ENCODE measurements around the gene CATSPERD. TPM values are rescaled to one million over a fixed set of nuclear protein-coding genes. Genes with fewer than 3 reads are reported as not detected.

CATSPERD gene
- total RNA-seq, 1 experiment from 2014 or later: 0.50 TPM

GRCh38 chr19:5825178-5825577, 104.7 kb downstream of the CATSPERD start:
- no peak for ATAC-seq
- TF ChIP-seq PRRX2 (CRISPR knock-in tag; IDR thresholded peaks at IDR 0.05): no peak
- no peak for TF ChIP-seq ZNF263 (CRISPR knock-in tag; IDR thresholded peaks at IDR 0.05; ENCODE audit: low read depth)
- no peak for TF ChIP-seq TEAD1 (CRISPR knock-in tag; IDR thresholded peaks at IDR 0.05)
- no peak for TF ChIP-seq HMGA2 (CRISPR knock-in tag; IDR thresholded peaks at IDR 0.05)
- TF ChIP-seq CREB1 (CRISPR knock-in tag; IDR thresholded peaks at IDR 0.05): no peak
- TF ChIP-seq FOXJ3 (CRISPR knock-in tag; IDR thresholded peaks at IDR 0.05; ENCODE audit: borderline replicate concordance): no peak
- no peak for TF ChIP-seq ZNF138 (CRISPR knock-in tag; conservative IDR thresholded peaks at IDR 0.05)
- TF ChIP-seq, protein P1, sequence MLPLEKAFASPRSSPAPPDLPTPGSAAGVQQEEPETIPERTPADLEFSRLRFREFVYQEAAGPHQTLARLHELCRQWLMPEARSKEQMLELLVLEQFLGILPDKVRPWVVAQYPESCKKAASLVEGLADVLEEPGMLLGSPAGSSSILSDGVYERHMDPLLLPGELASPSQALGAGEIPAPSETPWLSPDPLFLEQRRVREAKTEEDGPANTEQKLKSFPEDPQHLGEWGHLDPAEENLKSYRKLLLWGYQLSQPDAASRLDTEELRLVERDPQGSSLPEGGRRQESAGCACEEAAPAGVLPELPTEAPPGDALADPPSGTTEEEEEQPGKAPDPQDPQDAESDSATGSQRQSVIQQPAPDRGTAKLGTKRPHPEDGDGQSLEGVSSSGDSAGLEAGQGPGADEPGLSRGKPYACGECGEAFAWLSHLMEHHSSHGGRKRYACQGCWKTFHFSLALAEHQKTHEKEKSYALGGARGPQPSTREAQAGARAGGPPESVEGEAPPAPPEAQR (CRISPR knock-in tag; IDR thresholded peaks at IDR 0.05): no peak
- H3K4me3 Mint-ChIP-seq: no peak overlapping the region
- H3K27ac Mint-ChIP-seq: no peak overlapping the region
- H3K36me3 Mint-ChIP-seq: no peaks in the 10 kb centered on the region
- CTCF ChIA-PET: interaction anchor here (0.9 to 6.1 kb wide), 2 partner anchors 21 to 144 kb away, joined by 3 to 70 read pairs; partner anchors contain the start of gene NRTN
- POLR2A ChIA-PET: interaction anchor here (0.6 kb wide), 1 partner anchor 77 kb away, joined by 4 read pairs; no protein-coding TSS in a partner anchor
- DNase-seq (ENCODE audit: low spot score): no peak
- no peaks in the 10 kb centered on the region for H3K9me3 Mint-ChIP-seq
- H3K27me3 Mint-ChIP-seq (ENCODE audit: low read depth): no peaks in the 10 kb centered on the region; the same call in none of the 2 replicates
- peaks cover 6% of the 10 kb centered on the region for H3K4me1 Mint-ChIP-seq

DNA sequence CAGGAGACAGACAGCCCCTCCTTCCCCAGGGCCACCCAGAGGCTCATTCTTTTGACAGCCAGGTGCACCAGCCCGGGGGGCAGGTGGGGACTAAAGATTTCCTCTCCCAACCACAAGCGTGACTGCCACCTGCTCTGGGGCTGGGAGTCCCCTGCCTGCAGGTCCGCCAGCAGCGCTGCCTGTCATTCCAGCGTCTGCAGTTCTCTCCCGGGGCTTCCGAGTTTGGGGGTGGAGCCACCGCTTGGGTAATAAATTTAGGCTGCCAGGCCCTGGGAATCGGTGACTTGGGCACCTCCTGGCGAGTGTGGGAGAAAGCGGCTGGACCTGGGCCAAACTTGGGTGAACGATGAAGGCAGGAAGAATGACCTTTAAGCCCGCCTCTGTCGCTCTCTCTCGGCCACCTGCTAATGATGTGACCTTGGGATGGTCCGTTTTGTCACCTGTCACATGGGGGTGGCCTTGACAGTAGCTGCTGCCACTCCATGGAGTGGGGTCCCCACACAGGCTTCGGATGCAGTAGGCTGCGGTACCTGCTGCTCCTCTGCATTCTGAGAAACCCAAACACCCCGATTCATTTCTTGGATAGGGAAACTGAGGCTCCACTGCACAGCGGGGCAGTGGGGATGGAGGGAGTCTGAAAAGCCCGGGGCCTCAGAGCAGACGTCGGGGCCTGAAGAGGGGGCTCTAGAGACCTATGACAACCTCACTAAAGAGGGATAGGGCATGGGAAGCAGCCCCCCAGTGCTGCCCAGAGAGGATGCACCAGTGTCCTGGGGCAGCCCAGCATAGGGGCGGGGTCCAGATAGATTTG, 106.3 kb downstream of the CATSPERD start:
- Mint-ChIP-seq H3K27ac (peak overlapping the region; percentile 93), H3K27me3 (ENCODE audit: low read depth) (no peaks in the 10 kb centered on the region; the same call in none of the 2 replicates), H3K4me3 (peak overlapping the region; percentile 76), H3K9me3 (no peaks in the 10 kb centered on the region), H3K4me1 (peaks cover 6% of the 10 kb centered on the region), H3K36me3 (no peaks in the 10 kb centered on the region)
- POLR2A ChIA-PET: interaction anchor here (3.0 kb wide), 1 partner anchor 22 kb away, joined by 22 read pairs; the partner anchor contains the start of gene NRTN
- DNase-seq (ENCODE audit: low spot score): peak; percentile 69
- peak; percentile 3; the same call in 1 of the 2 replicates for ATAC-seq
- TF ChIP-seq GABPB1 (CRISPR knock-in tag; IDR thresholded peaks at IDR 0.05) (peak; percentile 45; the same call in 1 of the 2 replicates), ZNF423 (CRISPR knock-in tag; IDR thresholded peaks at IDR 0.05) (peak; percentile 58; the same call in 1 of the 2 replicates), TEAD4 (CRISPR knock-in tag; IDR thresholded peaks at IDR 0.05) (no peak)
- CTCF ChIA-PET: interaction anchor here (1.5 to 6.9 kb wide), 6 partner anchors 15 to 70 kb away, joined by 3 to 115 read pairs (median 8); partner anchors contain the start of gene NRTN

- ATAC-seq (no peak), DNase-seq (ENCODE audit: low spot score) (no peak)
- Mint-ChIP-seq H3K27ac (peak overlapping the region; percentile 93), H3K4me3 (peak overlapping the region; percentile 76), H3K9me3 (no peaks in the 10 kb centered on the region), H3K4me1 (peaks cover 6% of the 10 kb centered on the region), H3K36me3 (no peaks in the 10 kb centered on the region), H3K27me3 (ENCODE audit: low read depth) (no peaks in the 10 kb centered on the region; the same call in none of the 2 replicates)
- POLR2A ChIA-PET: interaction anchor here (0.6 to 3.0 kb wide), 7 partner anchors 12 to 195 kb away, joined by 3 to 22 read pairs (median 4); partner anchors contain the start of genes FUT6, NDUFA11, NRTN and VMAC
- CTCF ChIA-PET: interaction anchor here (0.6 to 6.9 kb wide), 24 partner anchors 13 to 1770 kb away, joined by 3 to 115 read pairs (median 4); partner anchors contain the start of genes NDUFA11, NRTN and VMAC
- no peak for TF ChIP-seq CBFB (CRISPR knock-in tag; IDR thresholded peaks at IDR 0.05; ENCODE audit: low read depth)
- TF ChIP-seq TP53 (CRISPR knock-in tag; IDR thresholded peaks at IDR 0.05): no peak
- no peak for TF ChIP-seq ZNF416 (CRISPR knock-in tag; IDR thresholded peaks at IDR 0.05)
- no peak for TF ChIP-seq ZNF138 (CRISPR knock-in tag; conservative IDR thresholded peaks at IDR 0.05)
- TF ChIP-seq E2F4 (CRISPR knock-in tag; IDR thresholded peaks at IDR 0.05; ENCODE audit: borderline replicate concordance, low read depth): no peak
- TF ChIP-seq ARID4B (CRISPR knock-in tag; IDR thresholded peaks at IDR 0.05; ENCODE audit: borderline replicate concordance): no peak
- no peak for TF ChIP-seq ZNF317 (CRISPR knock-in tag; IDR thresholded peaks at IDR 0.05; ENCODE audit: borderline replicate concordance, low read depth)
- TF ChIP-seq, protein P2, sequence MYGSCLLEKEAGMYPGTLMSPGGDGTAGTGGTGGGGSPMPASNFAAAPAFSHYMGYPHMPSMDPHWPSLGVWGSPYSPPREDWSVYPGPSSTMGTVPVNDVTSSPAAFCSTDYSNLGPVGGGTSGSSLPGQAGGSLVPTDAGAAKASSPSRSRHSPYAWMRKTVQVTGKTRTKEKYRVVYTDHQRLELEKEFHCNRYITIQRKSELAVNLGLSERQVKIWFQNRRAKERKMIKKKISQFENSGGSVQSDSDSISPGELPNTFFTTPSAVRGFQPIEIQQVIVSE (CRISPR knock-in tag; IDR thresholded peaks at IDR 0.05; ENCODE audit: borderline replicate concordance): no peak
- no peak for TF ChIP-seq NFATC4 (CRISPR knock-in tag; IDR thresholded peaks at IDR 0.05)
- no peak for TF ChIP-seq MYBL2 (CRISPR knock-in tag; IDR thresholded peaks at IDR 0.05)
Observed at GRCh38 chr19:5827342-5827890, 107.0 kb downstream of the CATSPERD start.
